Stomach smooth muscle (tissue), 2 donors: ENCODE measurements around the gene PCSK6.

Experiments used
- H3K27ac ChIP-seq: one replicate; pipeline ENCODE4 v1.7.0; 2013; ENCODE audit warnings: mild to moderate bottlenecking, low read length, inconsistent platforms
- H3K27me3 ChIP-seq, 2 donors: one replicate each; pipeline ENCODE4 v1.7.0; 2013; ENCODE audit warnings: low read length in 2 of 2; ENCODE audit not compliant: insufficient read depth in 2 of 2, control insufficient read depth in 1 of 2
- H3K36me3 ChIP-seq, 2 donors: one replicate each; pipeline ENCODE4 v1.7.0; 2013; ENCODE audit warnings: low read length in 2 of 2; ENCODE audit not compliant: control insufficient read depth in 2 of 2, insufficient read depth in 2 of 2
- H3K4me1 ChIP-seq: one replicate; pipeline ENCODE4 v1.7.0; 2013; ENCODE audit warnings: low read length; ENCODE audit not compliant: control insufficient read depth, insufficient read depth
- H3K4me3 ChIP-seq, 2 donors: one replicate each; pipeline ENCODE4 v1.7.0; 2013; ENCODE audit warnings: low read length in 2 of 2
- H3K9ac ChIP-seq, 2 donors: one replicate each; pipeline ENCODE4 v1.7.0; 2013; ENCODE audit warnings: low read length in 2 of 2, mild to moderate bottlenecking in 1 of 2
- H3K9me3 ChIP-seq, 2 donors: one replicate each; pipeline ENCODE4 v1.7.0; 2013; ENCODE audit warnings: low read length in 2 of 2; ENCODE audit not compliant: control insufficient read depth in 2 of 2
- donor health status: healthy.
- donor health status: Pancreatic carcinoma.

The PCSK6 gene

GRCh38 chr15:101522621-101523559 lies 33.4 kb upstream of the PCSK6 start:
- H3K9ac ChIP-seq: no peak overlapping the region
- no peak overlapping the region for H3K4me3 ChIP-seq
- no peak overlapping the region for H3K27ac ChIP-seq
- H3K36me3 ChIP-seq: no peaks in the 10 kb centered on the region
- no peaks in the 10 kb centered on the region for H3K27me3 ChIP-seq
- peaks cover 11% of the 10 kb centered on the region for H3K4me1 ChIP-seq
- H3K9me3 ChIP-seq: no peaks in the 10 kb centered on the region

- Histone ChIP-seq H3K4me1 (peaks cover 3% of the 10 kb centered on the region), H3K9ac (no peak overlapping the region), H3K27ac (no peak overlapping the region), H3K36me3 (no peaks in the 10 kb centered on the region), H3K4me3 (no peak overlapping the region), H3K9me3 (no peaks in the 10 kb centered on the region), H3K27me3 (no peaks in the 10 kb centered on the region)
Measured at GRCh38 chr15:101522091-101522490, 32.6 kb upstream of the PCSK6 start.

- H3K9ac ChIP-seq: no peak overlapping the region
- no peaks in the 10 kb centered on the region for H3K4me1 ChIP-seq
- no peaks in the 10 kb centered on the region for H3K27me3 ChIP-seq
- H3K4me3 ChIP-seq: no peak overlapping the region
- no peak overlapping the region for H3K27ac ChIP-seq
- H3K36me3 ChIP-seq: no peaks in the 10 kb centered on the region
- H3K9me3 ChIP-seq: no peaks in the 10 kb centered on the region
Measured at GRCh38 chr15:101521591-101521990, 32.1 kb upstream of the PCSK6 start.

- no peaks in the 10 kb centered on the region for H3K9me3 ChIP-seq
- no peaks in the 10 kb centered on the region for H3K4me1 ChIP-seq
- no peak overlapping the region for H3K27ac ChIP-seq
- no peaks in the 10 kb centered on the region for H3K27me3 ChIP-seq
- no peak overlapping the region for H3K9ac ChIP-seq
- H3K4me3 ChIP-seq: no peak overlapping the region
- no peaks in the 10 kb centered on the region for H3K36me3 ChIP-seq
Measured at GRCh38 chr15:101521069-101521468, 31.6 kb upstream of the PCSK6 start.

GRCh38 chr15:101520395-101520794 lies 30.9 kb upstream of the PCSK6 start:
- Histone ChIP-seq H3K9ac (no peak overlapping the region), H3K27ac (no peak overlapping the region), H3K36me3 (no peaks in the 10 kb centered on the region), H3K27me3 (no peaks in the 10 kb centered on the region), H3K4me1 (no peaks in the 10 kb centered on the region), H3K9me3 (no peaks in the 10 kb centered on the region), H3K4me3 (no peak overlapping the region)

GRCh38 chr15:101517504-101517903 lies 28.0 kb upstream of the PCSK6 start:
- H3K27me3 ChIP-seq: no peaks in the 10 kb centered on the region
- no peaks in the 10 kb centered on the region for H3K4me1 ChIP-seq
- H3K36me3 ChIP-seq: no peaks in the 10 kb centered on the region

GRCh38 chr15:101514318-101514717 lies 24.8 kb upstream of the PCSK6 start:
- no peaks in the 10 kb centered on the region for H3K4me1 ChIP-seq
- H3K27ac ChIP-seq: no peak overlapping the region
- H3K4me3 ChIP-seq: no peak overlapping the region
- no peaks in the 10 kb centered on the region for H3K27me3 ChIP-seq
- no peaks in the 10 kb centered on the region for H3K36me3 ChIP-seq
- H3K9me3 ChIP-seq: no peaks in the 10 kb centered on the region
- H3K9ac ChIP-seq: no peak overlapping the region

More at GRCh38 chr15:101517504-101517903, 28.0 kb upstream of the PCSK6 start:
- Histone ChIP-seq H3K27ac (no peak overlapping the region), H3K9me3 (no peaks in the 10 kb centered on the region), H3K9ac (no peak overlapping the region), H3K4me3 (no peak overlapping the region)

- Histone ChIP-seq H3K27me3 (no peaks in the 10 kb centered on the region), H3K4me1 (no peaks in the 10 kb centered on the region), H3K9ac (no peak overlapping the region), H3K9me3 (no peaks in the 10 kb centered on the region), H3K4me3 (no peak overlapping the region), H3K36me3 (no peaks in the 10 kb centered on the region), H3K27ac (no peak overlapping the region)
Measured at GRCh38 chr15:101511717-101512116, 22.2 kb upstream of the PCSK6 start.

GRCh38 chr15:101510212-101511197 lies 21.0 kb upstream of the PCSK6 start:
- Histone ChIP-seq H3K9me3 (no peaks in the 10 kb centered on the region), H3K27ac (no peak overlapping the region), H3K9ac (no peak overlapping the region), H3K36me3 (no peaks in the 10 kb centered on the region), H3K4me1 (no peaks in the 10 kb centered on the region), H3K27me3 (no peaks in the 10 kb centered on the region), H3K4me3 (no peak overlapping the region)

GRCh38 chr15:101509279-101509678 lies 19.8 kb upstream of the PCSK6 start:
- Histone ChIP-seq H3K36me3 (no peaks in the 10 kb centered on the region), H3K4me1 (no peaks in the 10 kb centered on the region), H3K9me3 (no peaks in the 10 kb centered on the region), H3K9ac (no peak overlapping the region), H3K27me3 (no peaks in the 10 kb centered on the region), H3K27ac (no peak overlapping the region), H3K4me3 (no peak overlapping the region)
